Activated naive CD4-positive, alpha-beta T cell treated with anti-CD3 and anti-CD28 coated beads, Interleukin-2, amount 50 U/mL, for 72 hours (primary cell): ENCODE results near the gene TCEAL7. TPM values are rescaled to one million over a fixed set of nuclear protein-coding genes. Genes with fewer than 3 reads are reported as not detected.

Experiments
- ATAC-seq, 2 donors: fragments of 150-1000 bp; cut with Tn5 transposase; 2 replicates each; pipeline ENCODE4 v1.10.0; 2021; ENCODE audit warnings: mild to moderate bottlenecking in 2 of 2, moderate library complexity in 2 of 2
- DNase-seq, 2 donors: peaks; one replicate each; pipeline ENCODE4 v3.0.0; 2021 to 2022; ENCODE audit warnings: low spot score in 2 of 2
- H3K27ac Mint-ChIP-seq, 2 donors: one replicate each; pipeline ENCODE4 v1.8.0; 2022; ENCODE audit warnings: mild to moderate bottlenecking in 2 of 2, mixed read lengths in 2 of 2
- H3K36me3 Mint-ChIP-seq, 2 donors: one replicate each; pipeline ENCODE4 v1.8.0; 2022; ENCODE audit warnings: mixed read lengths in 2 of 2
- H3K9me3 Mint-ChIP-seq, 2 donors: one replicate each; pipeline ENCODE4 v1.8.0; 2022; ENCODE audit warnings: mixed read lengths in 2 of 2
- total RNA-seq, 2 donors: library from RNA; stranded (reverse); gene quantifications; one replicate each; pipeline ENCODE4 v1.2.3, GENCODE V29; 2022

TCEAL7 gene
- total RNA-seq, 2 donors from 2014 or later, result not detected

- H3K27ac Mint-ChIP-seq, result no peak overlapping the region
- ATAC-seq (no peak), DNase-seq (no peak)
- H3K36me3 Mint-ChIP-seq, result no peaks in the 10 kb centered on the region
- no peaks in the 10 kb centered on the region for H3K9me3 Mint-ChIP-seq
Observed at GRCh38 chrX:103360092-103360491, 30.1 kb downstream of the TCEAL7 start.

GRCh38 chrX:103360916-103361315, 30.9 kb downstream of the TCEAL7 start:
- no peak for ATAC-seq
- Mint-ChIP-seq H3K9me3 (no peaks in the 10 kb centered on the region), H3K27ac (no peak overlapping the region), H3K36me3 (no peaks in the 10 kb centered on the region)
- DNase-seq, result no peak

GRCh38 chrX:103361798-103362197, 31.8 kb downstream of the TCEAL7 start:
- Mint-ChIP-seq H3K27ac (no peak overlapping the region), H3K36me3 (no peaks in the 10 kb centered on the region), H3K9me3 (no peaks in the 10 kb centered on the region)
- DNase-seq (no peak), ATAC-seq (no peak)

GRCh38 chrX:103362474-103362873, 32.4 kb downstream of the TCEAL7 start:
- no peak for DNase-seq
- H3K9me3 Mint-ChIP-seq, result no peaks in the 10 kb centered on the region
- ATAC-seq, result no peak
- H3K27ac Mint-ChIP-seq, result no peak overlapping the region
- no peaks in the 10 kb centered on the region for H3K36me3 Mint-ChIP-seq

GRCh38 chrX:103363046-103363445, 33.0 kb downstream of the TCEAL7 start:
- H3K27ac Mint-ChIP-seq, result no peak overlapping the region
- DNase-seq (no peak), ATAC-seq (no peak)
- no peaks in the 10 kb centered on the region for H3K9me3 Mint-ChIP-seq
- H3K36me3 Mint-ChIP-seq, result no peaks in the 10 kb centered on the region

GRCh38 chrX:103367502-103367901, 37.5 kb downstream of the TCEAL7 start:
- no peak for DNase-seq
- ATAC-seq, result no peak

GRCh38 chrX:103369479-103369878, 39.4 kb downstream of the TCEAL7 start:
- DNase-seq (no peak), ATAC-seq (no peak)
- no peaks in the 10 kb centered on the region for H3K9me3 Mint-ChIP-seq
- no peaks in the 10 kb centered on the region for H3K36me3 Mint-ChIP-seq
- H3K27ac Mint-ChIP-seq, result no peak overlapping the region

More at GRCh38 chrX:103367502-103367901, 37.5 kb downstream of the TCEAL7 start:
- Mint-ChIP-seq H3K9me3 (no peaks in the 10 kb centered on the region), H3K27ac (no peak overlapping the region), H3K36me3 (no peaks in the 10 kb centered on the region)

- DNase-seq (no peak), ATAC-seq (no peak)
- Mint-ChIP-seq H3K36me3 (no peaks in the 10 kb centered on the region), H3K9me3 (no peaks in the 10 kb centered on the region), H3K27ac (no peak overlapping the region)
Observed at GRCh38 chrX:103372886-103373285, 42.8 kb downstream of the TCEAL7 start.

GRCh38 chrX:103373581-103373980, 43.5 kb downstream of the TCEAL7 start:
- Mint-ChIP-seq H3K36me3 (no peaks in the 10 kb centered on the region), H3K9me3 (no peaks in the 10 kb centered on the region), H3K27ac (no peak overlapping the region)
- DNase-seq (no peak), ATAC-seq (peak in 1 of 2 donors; percentile 57)

- Mint-ChIP-seq H3K27ac (peak within 1 kb of the TSS in 1 of 2 donors; percentile 68), H3K9me3 (no peaks in the 10 kb centered on the region), H3K36me3 (no peaks in the 10 kb centered on the region)
- DNase-seq (peak in 1 of 2 donors; percentile 16), ATAC-seq (peak; percentile 77 to 81)
Observed at GRCh38 chrX:103376118-103376978, 46.3 kb downstream of the TCEAL7 start, which contains the start of gene BEX3. Gene BEX3, plus strand, starts transcription at chrX:103376538. Its CDS starts 984 bp downstream, at chrX:103377522.

- no peaks in the 10 kb centered on the region for H3K9me3 Mint-ChIP-seq
- H3K27ac Mint-ChIP-seq, result no peak overlapping the region
- no peaks in the 10 kb centered on the region for H3K36me3 Mint-ChIP-seq
- peak in 1 of 2 donors; percentile 38 for ATAC-seq
- DNase-seq, result no peak
Observed at GRCh38 chrX:103376979-103377324, 46.9 kb downstream of the TCEAL7 start.

- no peak overlapping the region for H3K27ac Mint-ChIP-seq
- no peaks in the 10 kb centered on the region for H3K36me3 Mint-ChIP-seq
- H3K9me3 Mint-ChIP-seq, result no peaks in the 10 kb centered on the region
- no peak for DNase-seq
- no peak for ATAC-seq
Observed at GRCh38 chrX:103378990-103379389, 49.0 kb downstream of the TCEAL7 start.

Other genes starting within 250 kb of the TCEAL7 start
- not detected for gene NXF3, start 237.1 kb upstream of the TCEAL7 start, total RNA-seq
- 10 to 100 TPM; 11.5 to 11.8 TPM for gene BEX4, start 115.1 kb upstream of the TCEAL7 start, total RNA-seq
- 10 to 100 TPM; 22.2 to 42.5 TPM for gene TCEAL8, start 75.1 kb upstream of the TCEAL7 start, total RNA-seq
- gene TCEAL5, start 53.5 kb upstream of the TCEAL7 start, total RNA-seq, result not detected
- 10 to 100 TPM; 11.9 to 16.4 TPM for gene BEX2, start 19.2 kb upstream of the TCEAL7 start, total RNA-seq
- gene TCEAL9, start 26.3 kb downstream of the TCEAL7 start, total RNA-seq, result 1 to 10 TPM in 1 of 2 donors, under 1 TPM in 1; 0.80 to 3.2 TPM
- gene BEX3, start 46.3 kb downstream of the TCEAL7 start, total RNA-seq, result 10 to 100 TPM in 1 of 2 donors, 1 to 10 TPM in 1; 6.0 to 36.8 TPM
- under 1 TPM; 0.14 to 0.68 TPM for gene RAB40A, start 189.2 kb downstream of the TCEAL7 start, total RNA-seq